Fibroblast of lung (primary cell): ENCODE measurements around the gene LHFPL6. TPM values are rescaled to one million over a fixed set of nuclear protein-coding genes. Genes with fewer than 3 reads are reported as not detected.

ENCODE experiments used
- DNase-seq, 2 donors: peaks; one replicate each; pipeline versions ENCODE4 v3.0.0 to v3.0.0-alpha.2; 2010; ENCODE audit warnings: low read depth in 2 of 2
- H2AFZ ChIP-seq: 2 replicates; pipeline ENCODE4 v1.5.1; 2012; ENCODE audit warnings: low read length, control low read depth, inconsistent platforms
- H3K27ac ChIP-seq: 2 replicates; pipeline ENCODE4 v1.5.1; 2011; ENCODE audit warnings: low read length, control low read depth; ENCODE audit not compliant: insufficient read depth
- H3K27me3 ChIP-seq: 2 replicates; pipeline ENCODE4 v1.5.1; 2011; ENCODE audit warnings: mild to moderate bottlenecking, low read length; ENCODE audit not compliant: control insufficient read depth, insufficient read depth
- H3K36me3 ChIP-seq: 2 replicates; pipeline ENCODE4 v1.5.1; 2011; ENCODE audit warnings: low read length; ENCODE audit not compliant: control insufficient read depth, insufficient read depth
- H3K4me1 ChIP-seq: 2 replicates; pipeline ENCODE4 v1.5.1; 2011; ENCODE audit warnings: low read length; ENCODE audit not compliant: control insufficient read depth, insufficient read depth; ENCODE audit errors: extremely low read depth
- H3K4me2 ChIP-seq: 2 replicates; pipeline ENCODE4 v1.5.1; 2011; ENCODE audit warnings: low read length, control low read depth; ENCODE audit not compliant: insufficient read depth; ENCODE audit errors: extremely low read depth
- H3K4me3 ChIP-seq, 4 experiments: fragments of 200-600 bp in 1 of 4; sonication (generic) in 1 of 4; replicated peaks in 1 of 4; 2 replicates each; pipeline ENCODE4 v1.5.1; 2011 to 2016; ENCODE audit warnings: low read length in 4 of 4, low read depth in 3 of 4, mild to moderate bottlenecking in 3 of 4, control low read depth in 2 of 4, inconsistent platforms in 1 of 4, mixed read lengths in 1 of 4; ENCODE audit not compliant: insufficient read depth in 1 of 4; ENCODE audit errors: control extremely low read depth in 1 of 4
- H3K79me2 ChIP-seq: 2 replicates; pipeline ENCODE4 v1.5.1; 2012; ENCODE audit warnings: mild to moderate bottlenecking, low read length, inconsistent platforms; ENCODE audit not compliant: control insufficient read depth, insufficient read depth
- H3K9ac ChIP-seq: 2 replicates; pipeline ENCODE4 v1.5.1; 2011; ENCODE audit warnings: mild to moderate bottlenecking, low read length, control low read depth; ENCODE audit not compliant: insufficient read depth
- H3K9me3 ChIP-seq: 2 replicates; pipeline ENCODE4 v1.5.1; 2012; ENCODE audit warnings: low read depth, low read length; ENCODE audit not compliant: control insufficient read depth, insufficient read depth
- H4K20me1 ChIP-seq: 2 replicates; pipeline ENCODE4 v1.5.1; 2011; ENCODE audit warnings: low read length; ENCODE audit not compliant: control insufficient read depth, insufficient read depth; ENCODE audit errors: extremely low read depth
- CTCF ChIP-seq, 2 donors: IDR thresholded peaks in 1 of 2; conservative IDR thresholded peaks in 1 of 2; 1 replicate in 1 of 2; 2 replicates in 1 of 2; pipeline ENCODE4 v1.5.1; 2011 to 2012; ENCODE audit warnings: low read length in 2 of 2, control low read depth in 1 of 2, inconsistent platforms in 1 of 2, low read depth in 1 of 2, mild to moderate bottlenecking in 1 of 2
- EZH2 ChIP-seq: IDR thresholded peaks from 2 replicates; pipeline ENCODE4 v1.5.1; 2012; ENCODE audit warnings: low read length, control low read depth, mild to moderate bottlenecking; ENCODE audit errors: missing control alignments
- polyA plus RNA-seq, 2 donors: library from polyadenylated mRNA; depleted of rRNA in 1 of 2; stranded (reverse) in 1 of 2; unstranded in 1 of 2; fragments of >200 nt; gene quantifications; 2 replicates each; pipeline ENCODE4 v1.2.1, GENCODE V29; 2011 to 2012; ENCODE audit warnings: missing spikeins in 1 of 2
- total RNA-seq: library from RNA; depleted of rRNA; stranded (reverse); fragments of >200 nt; gene quantifications from 2 replicates; pipeline ENCODE4 v1.2.1, GENCODE V29; 2014

LHFPL6 gene
- total and polyA plus RNA-seq, 2 donors (not counting 1 experiment from before 2014, with no cell fraction given): 42.4 to 86.8 TPM

GRCh38 chr13:39394796-39395678 is 208.0 kb downstream of the LHFPL6 start:
- Histone ChIP-seq H3K4me1 (no peaks in the 10 kb centered on the region), H2AFZ (no peak overlapping the region), H3K9me3 (no peaks in the 10 kb centered on the region), H3K4me3 (no peak overlapping the region), H4K20me1 (no peaks in the 10 kb centered on the region), H3K4me2 (no peak overlapping the region), H3K27me3 (no peaks in the 10 kb centered on the region), H3K9ac (no peak overlapping the region), H3K79me2 (no peaks in the 10 kb centered on the region), H3K36me3 (no peaks in the 10 kb centered on the region), H3K27ac (no peak overlapping the region)
- DNase-seq: peak in 1 of 2 donors; percentile 36
- TF ChIP-seq EZH2 (no peak), CTCF (conservative IDR thresholded peaks at IDR 0.05 in 1 of 2, IDR thresholded peaks at IDR 0.05 in 1 of 2; ENCODE audit: low read depth in 1 of 2, low read length in 2 of 2) (no peak)

- Histone ChIP-seq H3K79me2 (no peaks in the 10 kb centered on the region), H3K4me1 (no peaks in the 10 kb centered on the region)
These were observed 211.2 kb downstream of the LHFPL6 start for GRCh38 chr13:39391761-39392160.

More at GRCh38 chr13:39391761-39392160, 211.2 kb downstream of the LHFPL6 start:
- no peaks in the 10 kb centered on the region for H4K20me1 ChIP-seq
- H3K27ac ChIP-seq: no peak overlapping the region
- H3K9ac ChIP-seq: no peak overlapping the region
- H3K4me2 ChIP-seq: no peak overlapping the region
- H3K4me3 ChIP-seq: no peak overlapping the region
- no peak for DNase-seq
- no peaks in the 10 kb centered on the region for H3K9me3 ChIP-seq
- H2AFZ ChIP-seq: no peak overlapping the region
- H3K27me3 ChIP-seq: no peaks in the 10 kb centered on the region
- no peak for TF ChIP-seq EZH2
- no peak for TF ChIP-seq CTCF (conservative IDR thresholded peaks at IDR 0.05 in 1 of 2, IDR thresholded peaks at IDR 0.05 in 1 of 2; ENCODE audit: low read depth in 1 of 2, low read length in 2 of 2)
- H3K36me3 ChIP-seq: no peaks in the 10 kb centered on the region
